WERI-Rb-1 (cell line): Measurements from ENCODE around the gene INVS.

Source experiments
- DNase-seq: peaks from one replicate; pipeline ENCODE4 v3.0.0-alpha.2; 2020
- H3K27ac ChIP-seq: fragments of 250-450 bp; sonication (Bioruptor Pico); 2 replicates; pipeline ENCODE4 v1.5.1; 2020; ENCODE audit warnings: mild to moderate bottlenecking, moderate library complexity
- H3K27me3 ChIP-seq: fragments of 250-450 bp; sonication (Bioruptor Pico); 2 replicates; pipeline ENCODE4 v1.5.1; 2021; ENCODE audit warnings: mild to moderate bottlenecking, low read depth, moderate library complexity; ENCODE audit not compliant: insufficient read depth, severe bottlenecking
- H3K36me3 ChIP-seq: fragments of 250-450 bp; sonication (Bioruptor Pico); 2 replicates; pipeline ENCODE4 v1.5.1; 2020; ENCODE audit warnings: mild to moderate bottlenecking, moderate library complexity
- H3K4me3 ChIP-seq: 2 replicates; pipeline ENCODE4 v1.5.1; 2011; ENCODE audit warnings: low read depth, mild to moderate bottlenecking, control low read depth, low read length
- H3K9me3 ChIP-seq: fragments of 250-450 bp; sonication (Bioruptor Pico); 2 replicates; pipeline ENCODE4 v1.5.1; 2021; ENCODE audit warnings: mild to moderate bottlenecking, moderate library complexity; ENCODE audit not compliant: severe bottlenecking
- TF ChIP-seq, protein P1 (sequence below): IDR thresholded peaks from 2 replicates; pipeline ENCODE4 v1.5.1; 2011; ENCODE audit warnings: low read depth, mild to moderate bottlenecking, control low read depth, inconsistent platforms, low read length

INVS gene

GRCh38 chr9:100120286-100120685 is 21.2 kb downstream of the INVS start:
- TF ChIP-seq, protein P1, sequence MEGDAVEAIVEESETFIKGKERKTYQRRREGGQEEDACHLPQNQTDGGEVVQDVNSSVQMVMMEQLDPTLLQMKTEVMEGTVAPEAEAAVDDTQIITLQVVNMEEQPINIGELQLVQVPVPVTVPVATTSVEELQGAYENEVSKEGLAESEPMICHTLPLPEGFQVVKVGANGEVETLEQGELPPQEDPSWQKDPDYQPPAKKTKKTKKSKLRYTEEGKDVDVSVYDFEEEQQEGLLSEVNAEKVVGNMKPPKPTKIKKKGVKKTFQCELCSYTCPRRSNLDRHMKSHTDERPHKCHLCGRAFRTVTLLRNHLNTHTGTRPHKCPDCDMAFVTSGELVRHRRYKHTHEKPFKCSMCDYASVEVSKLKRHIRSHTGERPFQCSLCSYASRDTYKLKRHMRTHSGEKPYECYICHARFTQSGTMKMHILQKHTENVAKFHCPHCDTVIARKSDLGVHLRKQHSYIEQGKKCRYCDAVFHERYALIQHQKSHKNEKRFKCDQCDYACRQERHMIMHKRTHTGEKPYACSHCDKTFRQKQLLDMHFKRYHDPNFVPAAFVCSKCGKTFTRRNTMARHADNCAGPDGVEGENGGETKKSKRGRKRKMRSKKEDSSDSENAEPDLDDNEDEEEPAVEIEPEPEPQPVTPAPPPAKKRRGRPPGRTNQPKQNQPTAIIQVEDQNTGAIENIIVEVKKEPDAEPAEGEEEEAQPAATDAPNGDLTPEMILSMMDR = no peak
- H3K9me3 ChIP-seq = no peaks in the 10 kb centered on the region
- no peaks in the 10 kb centered on the region; the same call in 1 of the 2 replicates for H3K36me3 ChIP-seq
- H3K27me3 ChIP-seq = no peaks in the 10 kb centered on the region
- DNase-seq = no peak
- no peak overlapping the region for H3K27ac ChIP-seq
- no peak overlapping the region for H3K4me3 ChIP-seq

DNA sequence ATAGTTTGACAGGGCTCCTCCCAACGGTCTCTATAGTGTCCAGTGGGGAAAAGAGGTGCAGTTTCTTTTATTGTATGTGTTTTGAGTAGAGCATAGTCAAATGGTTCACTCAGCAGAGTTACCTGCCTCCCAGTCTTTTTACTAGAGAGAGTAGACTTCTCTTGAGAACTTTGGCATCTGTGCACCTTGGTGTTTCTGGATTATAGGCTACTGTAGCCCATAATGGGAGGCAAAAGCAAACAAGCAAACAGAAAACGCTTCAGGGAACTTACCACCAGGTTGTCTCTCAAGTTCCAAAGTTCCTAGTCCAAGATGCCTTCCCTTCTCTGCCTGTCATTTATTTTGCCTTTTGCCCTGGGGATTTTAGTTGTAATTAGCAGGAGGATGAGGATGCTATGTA is 26.2 kb downstream of the INVS start:
- Histone ChIP-seq H3K27ac (no peak overlapping the region), H3K36me3 (peaks cover 4% of the 10 kb centered on the region; the same call in 1 of the 2 replicates), H3K4me3 (no peak overlapping the region), H3K9me3 (no peaks in the 10 kb centered on the region), H3K27me3 (no peaks in the 10 kb centered on the region)
- TF ChIP-seq, protein P1 = no peak
- no peak for DNase-seq

DNA sequence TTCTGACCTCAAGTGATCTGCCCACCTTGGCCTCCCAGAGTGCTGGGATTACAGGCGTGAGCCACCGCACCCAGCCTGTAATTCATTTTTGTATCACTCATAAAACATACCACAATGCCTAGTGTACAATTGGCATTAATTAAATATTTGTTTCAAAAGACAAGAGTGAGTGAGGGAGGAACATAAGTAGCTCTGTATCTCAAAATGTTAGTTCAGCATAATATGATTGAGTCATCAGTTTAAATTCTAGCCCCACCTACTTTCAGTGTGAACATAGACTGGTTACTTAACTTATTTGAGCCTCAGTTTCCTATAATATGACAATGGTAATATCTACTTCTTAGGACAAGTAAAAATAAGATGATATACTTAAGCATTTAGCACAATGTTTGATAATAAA is 26.9 kb downstream of the INVS start:
- H3K27me3 ChIP-seq = no peaks in the 10 kb centered on the region
- TF ChIP-seq, protein P1 = no peak
- peaks cover 4% of the 10 kb centered on the region; the same call in 1 of the 2 replicates for H3K36me3 ChIP-seq
- H3K4me3 ChIP-seq = no peak overlapping the region
- no peaks in the 10 kb centered on the region for H3K9me3 ChIP-seq
- DNase-seq = no peak
- no peak overlapping the region for H3K27ac ChIP-seq

GRCh38 chr9:100126423-100126822 is 27.4 kb downstream of the INVS start:
- Histone ChIP-seq H3K36me3 (0 out of 2 replicates have a peak, but pooled peaks cover 4% of the 10 kb centered on the region), H3K4me3 (no peak overlapping the region), H3K27me3 (no peaks in the 10 kb centered on the region), H3K27ac (no peak overlapping the region), H3K9me3 (no peaks in the 10 kb centered on the region)
- no peak for DNase-seq
- TF ChIP-seq, protein P1 = no peak

DNA sequence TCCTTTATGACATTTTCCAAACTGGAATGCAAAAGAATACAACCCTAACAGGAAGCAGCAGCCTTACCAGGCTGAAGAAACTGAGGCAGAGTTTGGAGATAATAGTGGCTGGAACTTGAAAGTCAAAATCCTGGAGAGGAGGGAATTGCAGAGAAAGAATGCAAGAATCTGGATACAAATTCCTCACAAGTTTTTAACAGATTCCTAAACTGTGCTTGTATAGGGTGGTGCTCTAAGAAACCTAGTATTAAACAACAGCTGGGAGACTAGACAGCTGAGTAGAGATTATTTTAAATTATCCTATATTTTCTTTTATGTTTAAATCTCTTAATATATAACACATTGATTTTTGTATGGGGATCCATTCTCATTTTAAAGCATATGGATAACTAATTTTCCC is 30.7 kb downstream of the INVS start:
- Histone ChIP-seq H3K36me3 (0 out of 2 replicates have a peak, but pooled peaks cover 6% of the 10 kb centered on the region), H3K9me3 (no peaks in the 10 kb centered on the region), H3K27me3 (no peaks in the 10 kb centered on the region), H3K27ac (no peak overlapping the region), H3K4me3 (no peak overlapping the region)
- TF ChIP-seq, protein P1 = no peak
- no peak for DNase-seq

DNA sequence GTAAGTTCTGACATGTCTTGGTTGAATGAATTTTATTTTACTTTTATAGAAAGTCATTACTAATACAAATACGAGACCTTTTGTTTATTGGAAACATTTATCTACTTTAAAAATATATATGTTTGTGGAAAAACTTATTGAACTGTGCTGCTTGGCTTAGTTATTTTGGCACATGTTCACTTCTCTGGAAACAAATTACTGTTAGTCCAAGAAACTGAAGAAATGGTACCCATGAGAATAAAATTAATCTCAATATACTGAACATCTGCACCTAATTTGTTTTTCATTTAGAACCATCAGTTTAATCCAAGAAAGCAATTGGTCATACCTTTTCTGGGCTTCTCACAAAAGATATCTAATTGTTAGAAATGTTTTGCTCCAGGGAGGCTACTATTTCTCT is 32.2 kb downstream of the INVS start:
- Histone ChIP-seq H3K9me3 (no peaks in the 10 kb centered on the region), H3K27me3 (no peaks in the 10 kb centered on the region), H3K36me3 (peaks cover 6% of the 10 kb centered on the region; the same call in 1 of the 2 replicates), H3K4me3 (no peak overlapping the region), H3K27ac (no peak overlapping the region)
- no peak for DNase-seq
- TF ChIP-seq, protein P1 = no peak
